Forelimb muscle (tissue), 1 donor: Measurements from ENCODE around the gene LPP. TPM values are rescaled to one million over a fixed set of nuclear protein-coding genes. Genes with fewer than 3 reads are reported as not detected.

Experiments
- DNase-seq: peaks from one replicate; pipeline ENCODE4 v3.0.0-alpha.2; 2013; ENCODE audit warnings: low read depth
- polyA plus RNA-seq: library from polyadenylated mRNA; unstranded; fragments of 120-200 nt; gene quantifications from one replicate; pipeline ENCODE4 v1.2.1, GENCODE V29; 2013; ENCODE audit not compliant: insufficient read length

LPP gene
- polyA plus RNA-seq, 1 donor, result 12.4 TPM

- no peak for DNase-seq
Measured at GRCh38 chr3:188745031-188745430, 591.1 kb downstream of the LPP start.

- DNase-seq, result no peak
Measured at GRCh38 chr3:188746291-188746783, 592.4 kb downstream of the LPP start.

GRCh38 chr3:188747489-188747888 is 593.5 kb downstream of the LPP start:
- DNase-seq, result peak; percentile 36

- no peak for DNase-seq
Measured at GRCh38 chr3:188749010-188749617, 595.2 kb downstream of the LPP start.

GRCh38 chr3:188749830-188750229 is 595.9 kb downstream of the LPP start:
- no peak for DNase-seq

- no peak for DNase-seq
Measured at GRCh38 chr3:188750617-188751016, 596.7 kb downstream of the LPP start.

- DNase-seq, result no peak
Measured at GRCh38 chr3:188752850-188753249, 598.9 kb downstream of the LPP start.

GRCh38 chr3:188754267-188754666 is 600.3 kb downstream of the LPP start:
- DNase-seq, result no peak

GRCh38 chr3:188756241-188756640 is 602.3 kb downstream of the LPP start:
- DNase-seq, result no peak

GRCh38 chr3:188759336-188760005 is 605.5 kb downstream of the LPP start:
- no peak for DNase-seq

GRCh38 chr3:188760408-188760807 is 606.5 kb downstream of the LPP start:
- DNase-seq, result no peak

- DNase-seq, result no peak
Measured at GRCh38 chr3:188761439-188761838, 607.5 kb downstream of the LPP start.

- no peak for DNase-seq
Measured at GRCh38 chr3:188761964-188762363, 608.0 kb downstream of the LPP start.

- DNase-seq, result no peak
Measured at GRCh38 chr3:188764609-188765008, 610.7 kb downstream of the LPP start.

GRCh38 chr3:188769831-188770230 is 615.9 kb downstream of the LPP start:
- DNase-seq, result no peak

GRCh38 chr3:188772886-188773285 is 618.9 kb downstream of the LPP start:
- DNase-seq, result no peak

- no peak for DNase-seq
Measured at GRCh38 chr3:188775412-188775811, 621.5 kb downstream of the LPP start.

- no peak for DNase-seq
Measured at GRCh38 chr3:188776447-188776846, 622.5 kb downstream of the LPP start.

- no peak for DNase-seq
Measured at GRCh38 chr3:188778091-188778852, 624.3 kb downstream of the LPP start.

- peak; percentile 70 for DNase-seq
Measured at GRCh38 chr3:188779281-188779980, 625.5 kb downstream of the LPP start.

- DNase-seq, result peak; percentile 77
Measured at GRCh38 chr3:188780193-188781147, 626.5 kb downstream of the LPP start.
